Skeletal muscle satellite cell (primary cell): ENCODE results near the gene NR4A2.

ENCODE experiments used
- H3K27me3 ChIP-seq: 2 replicates; pipeline ENCODE4 v1.7.0; 2013; ENCODE audit warnings: low read length; ENCODE audit not compliant: control insufficient read depth, insufficient read depth
- H3K36me3 ChIP-seq: 2 replicates; pipeline ENCODE4 v1.7.0; 2013; ENCODE audit warnings: mild to moderate bottlenecking, control low read depth, low read length; ENCODE audit not compliant: insufficient read depth
- H3K4me1 ChIP-seq: 2 replicates; pipeline ENCODE4 v1.7.0; 2013; ENCODE audit warnings: low read length; ENCODE audit not compliant: control insufficient read depth, insufficient read depth
- H3K4me2 ChIP-seq: 2 replicates; pipeline ENCODE4 v1.7.0; 2013; ENCODE audit warnings: mild to moderate bottlenecking, low read length
- H3K4me3 ChIP-seq: 2 replicates; pipeline ENCODE4 v1.7.0; 2013; ENCODE audit warnings: low read length
- H3K9ac ChIP-seq: 2 replicates; pipeline ENCODE4 v1.7.0; 2013; ENCODE audit warnings: mild to moderate bottlenecking, low read depth, low read length, moderate library complexity
- H3K9me3 ChIP-seq: replicated peaks from 2 replicates; pipeline ENCODE4 v1.7.0; 2013; ENCODE audit warnings: mild to moderate bottlenecking, control low read depth, low read length

The NR4A2 gene

GRCh38 chr2:156327835-156328695, 4.5 kb downstream of the NR4A2 start:
- Histone ChIP-seq H3K4me2 (no peak overlapping the region), H3K9ac (no peak overlapping the region), H3K9me3 (no peaks in the 10 kb centered on the region), H3K36me3 (no peaks in the 10 kb centered on the region), H3K4me3 (no peak overlapping the region), H3K27me3 (peaks cover 3% of the 10 kb centered on the region), H3K4me1 (peaks cover 12% of the 10 kb centered on the region)

GRCh38 chr2:156326526-156327095, 5.9 kb downstream of the NR4A2 start:
- Histone ChIP-seq H3K4me1 (peaks cover 10% of the 10 kb centered on the region), H3K27me3 (peaks cover 18% of the 10 kb centered on the region), H3K9ac (no peak overlapping the region), H3K4me2 (no peak overlapping the region), H3K36me3 (no peaks in the 10 kb centered on the region), H3K4me3 (no peak overlapping the region), H3K9me3 (no peaks in the 10 kb centered on the region)

GRCh38 chr2:156325688-156326525, 6.6 kb downstream of the NR4A2 start:
- Histone ChIP-seq H3K27me3 (peaks cover 25% of the 10 kb centered on the region), H3K4me3 (no peak overlapping the region), H3K4me1 (peaks cover 13% of the 10 kb centered on the region), H3K9me3 (no peaks in the 10 kb centered on the region), H3K36me3 (no peaks in the 10 kb centered on the region), H3K9ac (no peak overlapping the region), H3K4me2 (no peak overlapping the region)

GRCh38 chr2:156323754-156324153, 8.8 kb downstream of the NR4A2 start:
- no peak overlapping the region for H3K4me3 ChIP-seq
- H3K9me3 ChIP-seq = no peaks in the 10 kb centered on the region
- H3K9ac ChIP-seq = no peak overlapping the region
- H3K4me2 ChIP-seq = no peak overlapping the region
- H3K4me1 ChIP-seq = peaks cover 23% of the 10 kb centered on the region
- H3K36me3 ChIP-seq = no peaks in the 10 kb centered on the region
- peaks cover 31% of the 10 kb centered on the region for H3K27me3 ChIP-seq

GRCh38 chr2:156322686-156323231, 9.8 kb downstream of the NR4A2 start:
- Histone ChIP-seq H3K9me3 (no peaks in the 10 kb centered on the region), H3K27me3 (peaks cover 31% of the 10 kb centered on the region), H3K4me2 (no peak overlapping the region), H3K4me1 (peaks cover 23% of the 10 kb centered on the region), H3K36me3 (no peaks in the 10 kb centered on the region), H3K4me3 (no peak overlapping the region), H3K9ac (no peak overlapping the region)

- peak overlapping the region; percentile 66 for H3K4me3 ChIP-seq
- H3K4me1 ChIP-seq = peaks cover 23% of the 10 kb centered on the region
- H3K9me3 ChIP-seq = no peaks in the 10 kb centered on the region
- H3K4me2 ChIP-seq = peak overlapping the region; percentile 84
- H3K36me3 ChIP-seq = no peaks in the 10 kb centered on the region
- H3K9ac ChIP-seq = no peak overlapping the region
- peaks cover 31% of the 10 kb centered on the region for H3K27me3 ChIP-seq
These were observed 10.4 kb downstream of the NR4A2 start for GRCh38 chr2:156322051-156322685.

GRCh38 chr2:156321243-156321904, 11.1 kb downstream of the NR4A2 start:
- Histone ChIP-seq H3K27me3 (peaks cover 31% of the 10 kb centered on the region), H3K4me2 (peak overlapping the region; percentile 84), H3K4me3 (peak overlapping the region; percentile 66), H3K9ac (peak overlapping the region; percentile 27), H3K9me3 (no peaks in the 10 kb centered on the region), H3K4me1 (peaks cover 23% of the 10 kb centered on the region), H3K36me3 (no peaks in the 10 kb centered on the region)

GRCh38 chr2:156320486-156321098, 11.9 kb downstream of the NR4A2 start:
- peak overlapping the region; percentile 66 for H3K4me3 ChIP-seq
- H3K9me3 ChIP-seq = no peaks in the 10 kb centered on the region
- H3K4me1 ChIP-seq = peaks cover 23% of the 10 kb centered on the region
- peak overlapping the region; percentile 27 for H3K9ac ChIP-seq
- peak overlapping the region; percentile 84 for H3K4me2 ChIP-seq
- H3K36me3 ChIP-seq = no peaks in the 10 kb centered on the region
- peaks cover 31% of the 10 kb centered on the region for H3K27me3 ChIP-seq

- peaks cover 23% of the 10 kb centered on the region for H3K4me1 ChIP-seq
- no peaks in the 10 kb centered on the region for H3K36me3 ChIP-seq
- H3K27me3 ChIP-seq = peaks cover 31% of the 10 kb centered on the region
- H3K4me3 ChIP-seq = peak overlapping the region; percentile 66
- H3K4me2 ChIP-seq = peak overlapping the region; percentile 84
- H3K9ac ChIP-seq = no peak overlapping the region
- H3K9me3 ChIP-seq = no peaks in the 10 kb centered on the region
These were observed 12.6 kb downstream of the NR4A2 start for GRCh38 chr2:156319811-156320485.

- H3K9ac ChIP-seq = no peak overlapping the region
- peaks cover 23% of the 10 kb centered on the region for H3K4me1 ChIP-seq
- no peak overlapping the region for H3K4me2 ChIP-seq
- H3K9me3 ChIP-seq = no peaks in the 10 kb centered on the region
- no peak overlapping the region for H3K4me3 ChIP-seq
- no peaks in the 10 kb centered on the region for H3K36me3 ChIP-seq
- peaks cover 28% of the 10 kb centered on the region for H3K27me3 ChIP-seq
These were observed 14.9 kb downstream of the NR4A2 start for GRCh38 chr2:156317631-156318030.
